Loucy (cell line): ENCODE measurements around the gene SLC6A6.

Source experiments
- EZH2phosphoT487 ChIP-seq: fragments of 200-600 bp; IDR thresholded peaks from 2 replicates; pipeline ENCODE4 v1.6.1; 2018; ENCODE audit warnings: antibody characterized with exemption, mild to moderate bottlenecking, moderate library complexity, borderline replicate concordance
- TF ChIP-seq, protein P1 (sequence below): fragments of 200-600 bp; sonication (generic); conservative IDR thresholded peaks from 2 replicates; pipeline ENCODE4 v1.5.1; 2014; ENCODE audit warnings: mild to moderate bottlenecking, antibody characterized with exemption, low read length

DNA sequence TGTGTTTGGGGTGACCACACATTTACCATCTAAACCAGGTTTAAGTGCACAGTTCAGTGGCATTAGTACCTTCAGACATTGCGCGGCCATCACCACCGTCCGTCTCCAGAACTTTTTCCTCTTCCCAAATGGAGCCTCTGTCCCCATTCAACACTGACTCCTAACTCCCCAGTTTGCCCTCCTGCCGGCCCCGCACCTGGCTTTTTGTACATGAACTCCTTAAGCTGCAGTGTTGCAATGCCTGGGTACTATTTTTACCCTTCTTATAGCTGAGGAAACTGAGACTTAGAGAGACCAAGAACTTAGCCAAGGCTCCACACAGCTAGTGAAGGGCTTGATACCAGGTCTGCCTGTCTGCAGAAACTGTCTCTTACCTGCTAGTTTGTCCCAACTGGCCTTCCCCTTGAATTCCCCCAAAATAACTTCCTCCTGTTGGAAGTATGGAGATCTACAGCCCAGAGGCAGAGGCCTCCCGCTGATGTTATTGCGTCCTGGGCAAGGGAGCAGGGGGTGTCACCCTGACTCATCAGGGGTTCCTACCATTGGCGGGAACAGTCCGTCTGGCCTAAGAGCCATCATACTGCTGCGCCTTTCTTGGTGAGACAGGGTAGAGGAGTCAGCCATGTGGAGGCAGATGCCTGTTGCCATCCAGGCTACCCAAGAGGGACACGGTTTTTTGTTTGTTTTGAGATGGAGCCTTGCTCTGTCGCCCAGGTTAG, 72.1 kb downstream of the SLC6A6 start:
- TF ChIP-seq, protein P1, sequence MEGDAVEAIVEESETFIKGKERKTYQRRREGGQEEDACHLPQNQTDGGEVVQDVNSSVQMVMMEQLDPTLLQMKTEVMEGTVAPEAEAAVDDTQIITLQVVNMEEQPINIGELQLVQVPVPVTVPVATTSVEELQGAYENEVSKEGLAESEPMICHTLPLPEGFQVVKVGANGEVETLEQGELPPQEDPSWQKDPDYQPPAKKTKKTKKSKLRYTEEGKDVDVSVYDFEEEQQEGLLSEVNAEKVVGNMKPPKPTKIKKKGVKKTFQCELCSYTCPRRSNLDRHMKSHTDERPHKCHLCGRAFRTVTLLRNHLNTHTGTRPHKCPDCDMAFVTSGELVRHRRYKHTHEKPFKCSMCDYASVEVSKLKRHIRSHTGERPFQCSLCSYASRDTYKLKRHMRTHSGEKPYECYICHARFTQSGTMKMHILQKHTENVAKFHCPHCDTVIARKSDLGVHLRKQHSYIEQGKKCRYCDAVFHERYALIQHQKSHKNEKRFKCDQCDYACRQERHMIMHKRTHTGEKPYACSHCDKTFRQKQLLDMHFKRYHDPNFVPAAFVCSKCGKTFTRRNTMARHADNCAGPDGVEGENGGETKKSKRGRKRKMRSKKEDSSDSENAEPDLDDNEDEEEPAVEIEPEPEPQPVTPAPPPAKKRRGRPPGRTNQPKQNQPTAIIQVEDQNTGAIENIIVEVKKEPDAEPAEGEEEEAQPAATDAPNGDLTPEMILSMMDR: no peak
- TF ChIP-seq EZH2phosphoT487: no peak
